Measurements from ENCODE around the gene FOXK1. TPM values are rescaled to one million over a fixed set of nuclear protein-coding genes. Genes with fewer than 3 reads are reported as not detected.
A peak's percentile ranks its signal among the peaks of the same experiment; 100 is the strongest.

FOXK1 gene
- total and polyA plus RNA-seq, 2 of the 13 experiments (the other 11 are each of a cell fraction or from before 2014, with no cell fraction given): 4.6 to 8.8 TPM

DNA sequence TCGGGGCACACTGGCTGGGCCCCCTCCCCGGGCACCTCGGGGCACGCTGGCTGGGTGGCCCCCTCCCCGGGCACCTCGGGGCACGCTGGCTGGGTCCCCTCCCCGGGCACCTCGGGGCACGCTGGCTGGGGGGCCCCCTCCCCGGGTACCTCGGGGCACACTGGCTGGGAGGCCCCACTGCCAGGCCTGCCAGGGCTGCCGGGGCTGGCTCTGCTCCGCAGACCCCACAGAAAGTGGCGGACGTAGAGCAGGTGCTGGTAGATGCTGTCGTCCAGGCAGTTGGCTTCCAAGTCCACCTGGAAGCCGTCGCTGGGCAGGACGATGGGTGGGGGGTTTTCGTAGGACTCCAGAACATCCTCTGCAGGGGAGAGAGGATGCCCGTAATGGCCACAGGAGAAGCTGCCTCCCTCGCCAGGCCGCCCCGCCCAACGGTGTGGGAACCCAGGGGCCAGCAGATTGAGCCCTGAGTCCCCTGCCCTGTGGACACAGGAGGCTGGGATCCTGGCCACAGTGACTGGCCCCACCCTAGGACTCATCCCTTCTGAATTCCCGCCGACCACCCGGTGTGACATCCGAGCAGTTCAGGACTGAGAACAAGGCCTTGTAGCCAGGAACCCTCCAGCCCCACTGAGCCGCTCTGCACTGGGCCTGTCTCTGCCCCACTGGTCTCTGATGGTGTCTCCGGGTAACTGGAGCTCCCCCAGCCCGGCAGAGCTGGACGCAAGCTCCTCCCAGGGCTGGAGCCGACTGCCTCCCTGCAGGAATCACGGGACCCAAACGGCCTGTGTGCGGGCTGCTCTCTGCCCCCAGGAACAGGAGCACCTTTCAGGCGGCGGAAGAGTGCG is 121.5 kb downstream of the FOXK1 start (continued):
- TF ChIP-seq, protein P1, sequence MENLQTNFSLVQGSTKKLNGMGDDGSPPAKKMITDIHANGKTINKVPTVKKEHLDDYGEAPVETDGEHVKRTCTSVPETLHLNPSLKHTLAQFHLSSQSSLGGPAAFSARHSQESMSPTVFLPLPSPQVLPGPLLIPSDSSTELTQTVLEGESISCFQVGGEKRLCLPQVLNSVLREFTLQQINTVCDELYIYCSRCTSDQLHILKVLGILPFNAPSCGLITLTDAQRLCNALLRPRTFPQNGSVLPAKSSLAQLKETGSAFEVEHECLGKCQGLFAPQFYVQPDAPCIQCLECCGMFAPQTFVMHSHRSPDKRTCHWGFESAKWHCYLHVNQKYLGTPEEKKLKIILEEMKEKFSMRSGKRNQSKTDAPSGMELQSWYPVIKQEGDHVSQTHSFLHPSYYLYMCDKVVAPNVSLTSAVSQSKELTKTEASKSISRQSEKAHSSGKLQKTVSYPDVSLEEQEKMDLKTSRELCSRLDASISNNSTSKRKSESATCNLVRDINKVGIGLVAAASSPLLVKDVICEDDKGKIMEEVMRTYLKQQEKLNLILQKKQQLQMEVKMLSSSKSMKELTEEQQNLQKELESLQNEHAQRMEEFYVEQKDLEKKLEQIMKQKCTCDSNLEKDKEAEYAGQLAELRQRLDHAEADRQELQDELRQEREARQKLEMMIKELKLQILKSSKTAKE (CRISPR knock-in tag; IDR thresholded peaks at IDR 0.05; ENCODE audit: borderline replicate concordance): 0 out of 2 replicates have a peak, but pooled peaks have one; percentile 28

DNA sequence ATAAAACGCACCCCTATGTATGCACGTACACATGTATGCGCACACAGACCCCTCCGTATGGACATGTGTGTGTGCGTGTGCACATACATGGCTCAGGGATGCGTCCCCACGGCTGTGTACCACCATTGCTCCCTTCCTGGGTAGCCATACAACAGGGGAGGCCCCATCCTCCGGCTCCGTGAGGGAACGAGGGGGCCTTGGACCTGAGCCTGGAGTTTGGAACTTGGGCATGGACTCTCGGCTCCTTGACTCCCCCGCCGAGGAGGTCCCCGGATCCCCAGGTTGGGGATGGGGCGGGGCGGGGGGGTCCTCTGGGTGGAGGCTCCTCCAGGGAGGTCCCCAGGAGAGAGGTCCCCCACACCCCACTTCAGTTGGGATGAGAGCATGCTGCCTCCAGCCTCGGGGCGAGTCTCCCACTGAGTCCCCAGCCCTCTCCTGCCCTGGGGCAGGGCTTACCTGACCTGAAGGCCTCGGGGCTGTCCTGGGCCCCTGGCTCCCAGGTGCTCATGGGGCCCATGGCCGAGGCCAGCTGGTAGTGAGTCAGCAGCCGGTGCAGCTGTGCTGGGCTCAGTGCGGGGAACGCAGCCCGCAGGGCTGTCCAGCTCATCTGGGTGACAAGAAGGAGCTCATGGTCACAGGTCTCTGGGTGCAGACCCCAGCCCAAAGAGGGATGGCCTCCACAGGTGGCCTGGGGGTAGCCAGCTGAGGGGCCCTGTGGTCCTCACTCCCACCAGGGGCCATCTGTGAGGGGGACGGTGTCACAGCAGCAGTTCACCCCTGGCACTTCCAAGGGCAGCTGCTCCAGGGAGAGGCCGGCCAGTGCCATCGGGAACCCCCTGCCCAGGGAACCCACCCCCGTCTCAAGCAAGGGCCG is 123.3 kb downstream of the FOXK1 start:
- DNase-seq (ENCODE audit: low spot score) (no peak), ATAC-seq (peak; percentile 14; the same call in 2 of the 3 replicates), FAIRE-seq (no peak)
- Histone ChIP-seq H3K27ac (ENCODE audit: extremely low read length, insufficient read depth, low read length) (no peak overlapping the region), H4K20me1 (ENCODE audit: insufficient read depth, low read length) (no peaks in the 10 kb centered on the region), H3K79me2 (ENCODE audit: insufficient read depth, low read length) (no peaks in the 10 kb centered on the region), H3K4me1 (ENCODE audit: insufficient read depth, low read length) (peaks cover 6% of the 10 kb centered on the region; the same call in 1 of the 2 replicates), H3K9me3 (ENCODE audit: low read length) (no peaks in the 10 kb centered on the region), H3K4me3 (replicated peaks in 1 of 3; ENCODE audit: insufficient read depth in 1 of 3, low read depth in 2 of 3, low read length in 3 of 3) (no peak overlapping the region), H3K36me3 (replicated peaks in 1 of 2; ENCODE audit: control insufficient read depth in 1 of 2, insufficient read depth in 2 of 2, low read length in 2 of 2) (no peaks in the 10 kb centered on the region), H3K4me2 (ENCODE audit: low read depth, low read length) (no peak overlapping the region), H3K9ac (ENCODE audit: insufficient read depth, low read depth, low read length) (no peak overlapping the region), H2AFZ (ENCODE audit: low read length) (no peak overlapping the region), H3K27me3 (ENCODE audit: control insufficient read depth in 1 of 2, insufficient read depth in 2 of 2, low read length in 2 of 2) (peaks cover 6 to 38% of the 10 kb centered on the region in 2 experiments; a peak in 3 of 5 replicates)
- in situ Hi-C loops (cut with HindIII; ENCODE audit: extremely low pct_ligation_motif_present, low pct_unique_long_range_greater_than_20kb) (no loop called here), intact Hi-C loops (cut with micrococcal nuclease; ENCODE audit: unreplicated experiment) (no loop called here)
- no TSS peak for BruUV-seq (replicated peaks)
- CTCF ChIA-PET (ENCODE audit: low intra/inter-chr PET ratio, low total read pairs): no interaction called here
- 63% methylated on average over 9 of the region's 29 CpGs for WGBS (ENCODE audit: low lambda C conversion rate)
- POLR2A ChIA-PET: no interaction called here
- TF ChIP-seq SALL1 (CRISPR knock-in tag; IDR thresholded peaks at IDR 0.05): no peak
- no peak for TF ChIP-seq TMF1 (CRISPR knock-in tag; IDR thresholded peaks at IDR 0.05; ENCODE audit: low read depth)
- TF ChIP-seq, protein P2, sequence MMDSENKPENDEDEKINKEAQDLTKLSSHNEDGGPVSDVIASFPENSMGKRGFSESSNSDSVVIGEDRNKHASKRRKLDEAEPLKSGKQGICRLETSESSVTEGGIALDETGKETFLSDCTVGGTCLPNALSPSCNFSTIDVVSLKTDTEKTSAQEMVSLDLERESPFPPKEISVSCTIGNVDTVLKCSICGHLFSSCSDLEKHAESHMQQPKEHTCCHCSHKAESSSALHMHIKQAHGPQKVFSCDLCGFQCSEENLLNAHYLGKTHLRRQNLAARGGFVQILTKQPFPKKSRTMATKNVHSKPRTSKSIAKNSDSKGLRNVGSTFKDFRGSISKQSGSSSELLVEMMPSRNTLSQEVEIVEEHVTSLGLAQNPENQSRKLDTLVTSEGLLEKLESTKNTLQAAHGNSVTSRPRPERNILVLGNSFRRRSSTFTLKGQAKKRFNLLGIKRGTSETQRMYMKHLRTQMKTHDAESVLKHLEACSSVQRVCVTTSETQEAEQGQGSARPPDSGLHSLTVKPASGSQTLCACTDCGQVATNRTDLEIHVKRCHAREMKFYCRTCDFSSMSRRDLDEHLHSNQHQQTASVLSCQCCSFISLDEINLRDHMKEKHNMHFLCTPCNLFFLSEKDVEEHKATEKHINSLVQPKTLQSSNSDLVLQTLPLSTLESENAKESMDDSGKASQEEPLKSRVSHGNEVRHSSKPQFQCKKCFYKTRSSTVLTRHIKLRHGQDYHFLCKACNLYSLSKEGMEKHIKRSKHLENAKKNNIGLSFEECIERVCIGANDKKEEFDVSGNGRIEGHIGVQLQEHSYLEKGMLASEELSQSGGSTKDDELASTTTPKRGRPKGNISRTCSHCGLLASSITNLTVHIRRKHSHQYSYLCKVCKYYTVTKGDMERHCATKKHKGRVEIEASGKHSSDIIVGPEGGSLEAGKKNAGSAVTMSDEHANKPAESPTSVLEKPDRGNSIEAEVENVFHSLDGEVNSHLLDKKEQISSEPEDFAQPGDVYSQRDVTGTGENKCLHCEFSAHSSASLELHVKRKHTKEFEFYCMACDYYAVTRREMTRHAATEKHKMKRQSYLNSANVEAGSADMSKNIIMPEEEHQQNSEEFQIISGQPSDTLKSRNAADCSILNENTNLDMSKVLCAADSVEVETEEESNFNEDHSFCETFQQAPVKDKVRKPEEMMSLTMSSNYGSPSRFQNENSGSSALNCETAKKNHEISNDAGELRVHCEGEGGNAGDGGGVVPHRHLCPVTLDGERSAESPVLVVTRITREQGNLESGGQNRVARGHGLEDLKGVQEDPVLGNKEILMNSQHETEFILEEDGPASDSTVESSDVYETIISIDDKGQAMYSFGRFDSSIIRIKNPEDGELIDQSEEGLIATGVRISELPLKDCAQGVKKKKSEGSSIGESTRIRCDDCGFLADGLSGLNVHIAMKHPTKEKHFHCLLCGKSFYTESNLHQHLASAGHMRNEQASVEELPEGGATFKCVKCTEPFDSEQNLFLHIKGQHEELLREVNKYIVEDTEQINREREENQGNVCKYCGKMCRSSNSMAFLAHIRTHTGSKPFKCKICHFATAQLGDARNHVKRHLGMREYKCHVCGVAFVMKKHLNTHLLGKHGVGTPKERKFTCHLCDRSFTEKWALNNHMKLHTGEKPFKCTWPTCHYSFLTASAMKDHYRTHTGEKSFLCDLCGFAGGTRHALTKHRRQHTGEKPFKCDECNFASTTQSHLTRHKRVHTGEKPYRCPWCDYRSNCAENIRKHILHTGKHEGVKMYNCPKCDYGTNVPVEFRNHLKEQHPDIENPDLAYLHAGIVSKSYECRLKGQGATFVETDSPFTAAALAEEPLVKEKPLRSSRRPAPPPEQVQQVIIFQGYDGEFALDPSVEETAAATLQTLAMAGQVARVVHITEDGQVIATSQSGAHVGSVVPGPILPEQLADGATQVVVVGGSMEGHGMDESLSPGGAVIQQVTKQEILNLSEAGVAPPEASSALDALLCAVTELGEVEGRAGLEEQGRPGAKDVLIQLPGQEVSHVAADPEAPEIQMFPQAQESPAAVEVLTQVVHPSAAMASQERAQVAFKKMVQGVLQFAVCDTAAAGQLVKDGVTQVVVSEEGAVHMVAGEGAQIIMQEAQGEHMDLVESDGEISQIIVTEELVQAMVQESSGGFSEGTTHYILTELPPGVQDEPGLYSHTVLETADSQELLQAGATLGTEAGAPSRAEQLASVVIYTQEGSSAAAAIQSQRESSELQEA (CRISPR knock-in tag; IDR thresholded peaks at IDR 0.05; ENCODE audit: not compliant biosample characterization): no peak
- peak; percentile 55 for TF ChIP-seq FOSL2 (CRISPR knock-in tag; IDR thresholded peaks at IDR 0.05)
- no peak for TF ChIP-seq REXO4 (CRISPR knock-in tag; IDR thresholded peaks at IDR 0.05; ENCODE audit: borderline replicate concordance)
- TF ChIP-seq, protein P3, sequence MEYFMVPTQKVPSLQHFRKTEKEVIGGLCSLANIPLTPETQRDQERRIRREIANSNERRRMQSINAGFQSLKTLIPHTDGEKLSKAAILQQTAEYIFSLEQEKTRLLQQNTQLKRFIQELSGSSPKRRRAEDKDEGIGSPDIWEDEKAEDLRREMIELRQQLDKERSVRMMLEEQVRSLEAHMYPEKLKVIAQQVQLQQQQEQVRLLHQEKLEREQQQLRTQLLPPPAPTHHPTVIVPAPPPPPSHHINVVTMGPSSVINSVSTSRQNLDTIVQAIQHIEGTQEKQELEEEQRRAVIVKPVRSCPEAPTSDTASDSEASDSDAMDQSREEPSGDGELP (IDR thresholded peaks at IDR 0.05; ENCODE audit: borderline replicate concordance, low read depth): peak; percentile 75; the same call in 1 of the 2 replicates

Data from HepG2 (cell line).